ENCODE results near the gene PTGER1.

The PTGER1 gene

DNA sequence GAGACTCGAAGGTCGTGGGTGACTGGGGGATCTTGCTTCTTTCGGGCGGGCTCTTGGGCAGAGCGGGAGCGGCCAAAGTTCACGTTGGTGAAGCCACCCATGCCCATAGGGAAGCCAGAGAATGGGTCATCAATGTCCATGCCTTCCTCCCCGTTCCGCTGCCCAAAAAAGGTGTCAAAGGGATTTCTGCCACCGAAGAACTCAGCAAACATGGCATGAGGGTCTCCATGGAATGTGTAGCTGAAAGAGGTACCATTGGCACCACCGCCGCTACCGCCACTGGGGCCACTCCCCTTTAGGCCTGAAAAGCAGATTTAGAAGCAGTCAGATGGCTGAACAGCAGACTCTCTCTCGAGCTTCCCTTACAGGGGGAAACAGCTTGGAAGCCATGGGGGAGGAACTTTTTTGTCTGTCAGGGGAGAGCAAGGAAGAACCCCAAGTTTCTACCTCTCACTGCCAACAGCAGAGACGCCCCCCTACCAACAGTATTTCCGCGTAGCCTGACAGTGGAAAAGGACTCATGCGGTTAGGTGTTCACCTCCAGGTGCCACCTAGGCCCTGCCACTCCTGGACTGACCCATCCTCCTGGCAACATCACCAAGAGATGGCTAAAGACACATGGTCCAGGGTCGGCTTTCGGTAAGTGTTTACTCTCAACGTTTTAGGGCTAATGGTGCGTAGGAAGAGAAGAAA, 41.7 kb upstream of the PTGER1 start:
- Histone ChIP-seq H2AFZ (ENCODE audit: low read length) (no peak overlapping the region), H3K4me3 (ENCODE audit: low read depth, low read length, poor library complexity, severe bottlenecking) (peak overlapping the region; percentile 98), H3K36me3 (ENCODE audit: insufficient read depth, low read length) (peaks cover 46% of the 10 kb centered on the region), H3K9me2 (ENCODE audit: low read depth, low read length) (no peaks in the 10 kb centered on the region), H4K20me1 (ENCODE audit: insufficient read depth, low read length) (no peaks in the 10 kb centered on the region), H3K9me3 (ENCODE audit: low read length) (no peaks in the 10 kb centered on the region), H3K4me1 (ENCODE audit: insufficient read depth, low read length, severe bottlenecking) (peaks cover 30% of the 10 kb centered on the region), H3K79me2 (ENCODE audit: insufficient read depth, low read length) (peaks cover 16% of the 10 kb centered on the region), H3K27ac (ENCODE audit: low read depth, low read length, poor library complexity, severe bottlenecking) (no peak overlapping the region), H3K9ac (ENCODE audit: low read length) (peak overlapping the region; percentile 99), H3K27me3 (ENCODE audit: insufficient read depth, low read length) (no peaks in the 10 kb centered on the region), H3F3A (ENCODE audit: insufficient read depth, low read length) (peaks cover 14% of the 10 kb centered on the region), H3K4me2 (ENCODE audit: low read length) (peak overlapping the region; percentile 84)
- TF ChIP-seq, protein P1, sequence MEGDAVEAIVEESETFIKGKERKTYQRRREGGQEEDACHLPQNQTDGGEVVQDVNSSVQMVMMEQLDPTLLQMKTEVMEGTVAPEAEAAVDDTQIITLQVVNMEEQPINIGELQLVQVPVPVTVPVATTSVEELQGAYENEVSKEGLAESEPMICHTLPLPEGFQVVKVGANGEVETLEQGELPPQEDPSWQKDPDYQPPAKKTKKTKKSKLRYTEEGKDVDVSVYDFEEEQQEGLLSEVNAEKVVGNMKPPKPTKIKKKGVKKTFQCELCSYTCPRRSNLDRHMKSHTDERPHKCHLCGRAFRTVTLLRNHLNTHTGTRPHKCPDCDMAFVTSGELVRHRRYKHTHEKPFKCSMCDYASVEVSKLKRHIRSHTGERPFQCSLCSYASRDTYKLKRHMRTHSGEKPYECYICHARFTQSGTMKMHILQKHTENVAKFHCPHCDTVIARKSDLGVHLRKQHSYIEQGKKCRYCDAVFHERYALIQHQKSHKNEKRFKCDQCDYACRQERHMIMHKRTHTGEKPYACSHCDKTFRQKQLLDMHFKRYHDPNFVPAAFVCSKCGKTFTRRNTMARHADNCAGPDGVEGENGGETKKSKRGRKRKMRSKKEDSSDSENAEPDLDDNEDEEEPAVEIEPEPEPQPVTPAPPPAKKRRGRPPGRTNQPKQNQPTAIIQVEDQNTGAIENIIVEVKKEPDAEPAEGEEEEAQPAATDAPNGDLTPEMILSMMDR (IDR thresholded peaks at IDR 0.05; ENCODE audit: low read length) = no peak
- no peak for TF ChIP-seq EZH2 (IDR thresholded peaks at IDR 0.05; ENCODE audit: borderline replicate concordance, low read length)

DNA sequence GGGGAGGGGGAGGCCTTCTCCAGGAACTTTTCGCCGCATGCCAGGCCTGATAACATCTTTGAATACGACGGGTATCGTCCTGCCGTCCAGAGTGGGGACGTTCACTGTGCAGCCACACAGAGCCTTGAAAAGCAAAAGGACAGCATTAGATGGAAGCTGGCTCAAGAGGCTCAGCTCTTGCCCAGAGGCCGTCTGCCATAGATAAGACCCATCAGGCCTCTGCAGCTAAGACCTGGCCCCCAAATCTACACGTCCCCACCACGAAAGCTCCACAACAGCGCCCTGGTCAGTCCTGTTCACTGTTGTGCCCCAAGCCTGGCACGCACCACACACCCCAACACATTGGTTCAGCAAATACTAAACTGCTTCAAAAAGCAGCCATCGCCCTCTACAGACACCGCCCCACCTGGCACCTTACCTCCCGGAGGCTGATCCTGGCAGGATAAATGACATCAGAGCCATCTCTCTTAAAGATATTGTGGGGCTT, 40.9 kb upstream of the PTGER1 start:
- Histone ChIP-seq H2AFZ (ENCODE audit: low read length) (no peak overlapping the region), H3K27me3 (ENCODE audit: insufficient read depth, low read length) (no peaks in the 10 kb centered on the region), H3K36me3 (ENCODE audit: insufficient read depth, low read length) (peaks cover 46% of the 10 kb centered on the region), H3K9me2 (ENCODE audit: low read depth, low read length) (no peaks in the 10 kb centered on the region), H4K20me1 (ENCODE audit: insufficient read depth, low read length) (no peaks in the 10 kb centered on the region), H3K9me3 (ENCODE audit: low read length) (no peaks in the 10 kb centered on the region), H3K79me2 (ENCODE audit: insufficient read depth, low read length) (peaks cover 16% of the 10 kb centered on the region), H3K4me1 (ENCODE audit: insufficient read depth, low read length, severe bottlenecking) (peaks cover 29% of the 10 kb centered on the region), H3K27ac (ENCODE audit: low read depth, low read length, poor library complexity, severe bottlenecking) (no peak overlapping the region), H3K4me3 (ENCODE audit: low read depth, low read length, poor library complexity, severe bottlenecking) (peak overlapping the region; percentile 98), H3F3A (ENCODE audit: insufficient read depth, low read length) (peaks cover 14% of the 10 kb centered on the region), H3K4me2 (ENCODE audit: low read length) (peak overlapping the region; percentile 84), H3K9ac (ENCODE audit: low read length) (peak overlapping the region; percentile 99; the same call in 1 of the 2 replicates)
- TF ChIP-seq EZH2 (IDR thresholded peaks at IDR 0.05; ENCODE audit: borderline replicate concordance, low read length) = no peak
- TF ChIP-seq, protein P1 (IDR thresholded peaks at IDR 0.05; ENCODE audit: low read length) = no peak

DNA sequence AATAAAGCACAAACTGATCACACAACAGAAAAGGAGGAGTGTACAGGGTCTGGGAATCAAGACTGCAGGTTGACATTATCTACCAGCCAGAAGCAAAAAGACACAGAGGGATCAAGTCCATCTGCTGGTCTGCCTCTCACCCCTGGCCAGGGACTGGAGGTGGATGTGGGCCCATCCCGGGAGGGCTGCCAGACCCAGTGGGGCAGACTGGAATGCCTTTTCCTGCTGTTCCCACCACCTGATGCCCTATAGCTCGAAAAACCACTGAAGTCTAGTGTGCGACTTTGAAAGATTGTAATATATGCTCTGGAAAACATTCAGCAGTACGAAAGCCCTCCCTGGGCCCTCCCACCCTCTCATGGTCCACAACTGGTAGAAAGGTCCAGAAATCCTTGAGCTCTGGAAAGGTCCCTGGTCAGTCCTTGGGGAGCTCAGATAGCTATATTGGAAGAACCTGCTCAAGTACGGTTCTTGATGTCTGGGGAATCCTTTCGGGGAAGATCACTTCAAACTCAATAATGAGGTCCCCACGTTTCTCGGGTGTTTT, 40.4 kb upstream of the PTGER1 start:
- Histone ChIP-seq H3K9me3 (ENCODE audit: low read length) (no peaks in the 10 kb centered on the region), H2AFZ (ENCODE audit: low read length) (no peak overlapping the region), H3K4me3 (ENCODE audit: low read depth, low read length, poor library complexity, severe bottlenecking) (peak overlapping the region; percentile 98), H3K36me3 (ENCODE audit: insufficient read depth, low read length) (peaks cover 46% of the 10 kb centered on the region), H3K4me1 (ENCODE audit: insufficient read depth, low read length, severe bottlenecking) (peaks cover 29% of the 10 kb centered on the region), H4K20me1 (ENCODE audit: insufficient read depth, low read length) (no peaks in the 10 kb centered on the region), H3K27me3 (ENCODE audit: insufficient read depth, low read length) (no peaks in the 10 kb centered on the region), H3F3A (ENCODE audit: insufficient read depth, low read length) (peaks cover 13% of the 10 kb centered on the region), H3K4me2 (ENCODE audit: low read length) (peak overlapping the region; percentile 84), H3K9ac (ENCODE audit: low read length) (peak overlapping the region; percentile 99; the same call in 1 of the 2 replicates), H3K79me2 (ENCODE audit: insufficient read depth, low read length) (peaks cover 16% of the 10 kb centered on the region), H3K27ac (ENCODE audit: low read depth, low read length, poor library complexity, severe bottlenecking) (no peak overlapping the region), H3K9me2 (ENCODE audit: low read depth, low read length) (no peaks in the 10 kb centered on the region)
- TF ChIP-seq, protein P1 (IDR thresholded peaks at IDR 0.05; ENCODE audit: low read length) = no peak
- TF ChIP-seq EZH2 (IDR thresholded peaks at IDR 0.05; ENCODE audit: borderline replicate concordance, low read length) = no peak
